ENCODE data around the gene P3H3.
A peak's percentile ranks its signal among the peaks of the same experiment; 100 is the strongest.
"Not testable (repeated sequence)": the region's sequence is repeated elsewhere in the genome, so short reads cannot be mapped to it uniquely, and the experiment has no call there.

P3H3 gene

GRCh38 chr12:6849427-6849826, 21.2 kb downstream of the P3H3 start:
- no peak for DNase-seq

- DNase-seq, result no peak
Measured at GRCh38 chr12:6849976-6850560, 21.9 kb downstream of the P3H3 start.

- DNase-seq, result no peak
Measured at GRCh38 chr12:6850796-6851152, 22.6 kb downstream of the P3H3 start.

GRCh38 chr12:6851153-6851920, 23.1 kb downstream of the P3H3 start, which contains the start of gene CDCA3:
Gene CDCA3 (minus strand): TSS chr12:6851286. CDS start chr12:6850952, 334 bp downstream.
- DNase-seq, result peak; percentile 99

GRCh38 chr12:6851921-6852650, 23.9 kb downstream of the P3H3 start, which contains the start of gene USP5:
Gene USP5 (plus strand): TSS chr12:6852150. CDS start chr12:6852180, 30 bp downstream.
- peak; percentile 100 for DNase-seq

- DNase-seq, result peak; percentile 67
Measured at GRCh38 chr12:6852651-6853354, 24.6 kb downstream of the P3H3 start.

- no peak for DNase-seq
Measured at GRCh38 chr12:6853626-6854025, 25.4 kb downstream of the P3H3 start.

GRCh38 chr12:6854036-6854435, 25.8 kb downstream of the P3H3 start:
- no peak for DNase-seq

- DNase-seq, result no peak
Measured at GRCh38 chr12:6855322-6855721, 27.1 kb downstream of the P3H3 start.

GRCh38 chr12:6858799-6859198, 30.6 kb downstream of the P3H3 start:
- DNase-seq, result no peak

GRCh38 chr12:6860116-6860515, 31.9 kb downstream of the P3H3 start:
- DNase-seq, result no peak

- DNase-seq, result no peak
Measured at GRCh38 chr12:6860942-6861341, 32.7 kb downstream of the P3H3 start.

- DNase-seq, result no peak
Measured at GRCh38 chr12:6861391-6861790, 33.2 kb downstream of the P3H3 start.

- no peak for DNase-seq
Measured at GRCh38 chr12:6863033-6863432, 34.8 kb downstream of the P3H3 start.

GRCh38 chr12:6863586-6864321, 35.5 kb downstream of the P3H3 start:
- no peak for DNase-seq

- DNase-seq, result not testable (repeated sequence)
Measured at GRCh38 chr12:6865307-6865706, 37.1 kb downstream of the P3H3 start.

- DNase-seq, result peak; percentile 37
Measured at GRCh38 chr12:6866163-6866919, 38.1 kb downstream of the P3H3 start.

GRCh38 chr12:6866920-6867412, 38.8 kb downstream of the P3H3 start:
- DNase-seq, result no peak

GRCh38 chr12:6867413-6868210, 39.4 kb downstream of the P3H3 start, which contains the start of gene TPI1:
Gene TPI1 (plus strand): TSS chr12:6867531. CDS start chr12:6867567, 36 bp downstream.
- DNase-seq, result peak; percentile 90
